GM19395 (cell line): ENCODE measurements around the gene FIP1L1.
"Not testable (repeated sequence)": the region's sequence is repeated elsewhere in the genome, so short reads cannot be mapped to it uniquely, and the experiment has no call there.

ENCODE experiments used
- ATAC-seq: cut with Tn5 transposase; IDR thresholded peaks from one replicate; pipeline ENCODE4 v1.9.1; 2021; ENCODE audit warnings: mild to moderate bottlenecking, moderate library complexity; ENCODE audit not compliant: unreplicated experiment

FIP1L1 gene

GRCh38 chr4:53374777-53375258 is 2.6 kb upstream of the FIP1L1 start:
- ATAC-seq = no peak

DNA sequence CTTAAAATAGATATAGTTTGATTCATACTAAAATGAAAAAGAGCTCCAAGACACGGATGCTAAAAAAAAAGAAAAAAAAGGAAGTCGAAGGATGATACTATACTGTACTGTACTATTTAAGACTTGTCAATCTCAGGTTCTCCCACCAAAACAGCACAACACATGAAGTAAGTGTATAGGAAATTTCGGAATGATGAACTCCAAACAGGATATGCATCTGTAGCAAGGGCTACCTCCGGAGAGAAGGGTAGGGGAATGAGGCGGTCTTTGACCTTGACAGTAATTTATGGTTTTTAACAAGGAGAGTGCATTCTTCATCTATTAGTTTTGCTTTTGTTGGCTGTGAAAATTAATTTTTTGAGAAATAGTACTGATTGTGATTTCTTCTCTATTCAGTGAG is 541 bp upstream of the FIP1L1 start:
- no peak for ATAC-seq

DNA sequence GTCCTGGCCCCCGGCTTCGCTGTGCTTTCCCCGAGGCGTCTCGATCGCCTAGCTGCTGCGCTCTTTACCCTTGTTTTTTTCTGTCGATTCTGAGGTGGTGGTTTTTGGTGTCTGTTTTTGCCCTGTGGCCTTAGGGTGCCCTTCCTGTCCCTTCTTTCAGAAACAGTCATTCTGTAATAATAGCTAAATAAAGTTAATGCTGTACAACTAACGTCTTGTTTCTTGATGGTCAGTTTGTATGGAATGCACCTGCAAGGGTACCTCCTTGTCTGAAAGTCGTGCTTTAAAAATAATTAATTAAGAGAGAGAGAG is 686 bp downstream of the FIP1L1 start:
- ATAC-seq = peak; percentile 31

- no peak for ATAC-seq
Measured at GRCh38 chr4:53380221-53380620, 2.8 kb downstream of the FIP1L1 start.

DNA sequence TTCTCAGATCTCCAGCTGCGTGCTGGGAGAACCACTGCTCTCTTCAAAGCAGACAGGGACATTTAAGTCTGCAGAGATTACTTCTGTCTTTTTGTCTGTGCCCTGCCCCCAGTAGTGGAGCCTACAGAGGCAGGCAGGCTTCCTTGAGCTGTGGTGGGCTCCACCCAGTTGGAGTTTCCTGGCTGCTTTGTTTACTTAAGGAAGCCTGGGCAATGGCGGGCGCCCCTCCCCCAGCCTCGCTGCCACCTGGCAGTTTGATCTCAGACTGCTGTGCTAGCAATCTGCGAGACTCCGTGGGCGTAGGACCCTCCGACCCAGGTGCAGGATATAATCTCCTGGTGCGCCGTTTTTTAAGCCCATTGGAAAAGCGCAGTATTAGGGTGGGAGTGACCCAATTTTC is 32.0 kb downstream of the FIP1L1 start:
- not testable (repeated sequence) for ATAC-seq

DNA sequence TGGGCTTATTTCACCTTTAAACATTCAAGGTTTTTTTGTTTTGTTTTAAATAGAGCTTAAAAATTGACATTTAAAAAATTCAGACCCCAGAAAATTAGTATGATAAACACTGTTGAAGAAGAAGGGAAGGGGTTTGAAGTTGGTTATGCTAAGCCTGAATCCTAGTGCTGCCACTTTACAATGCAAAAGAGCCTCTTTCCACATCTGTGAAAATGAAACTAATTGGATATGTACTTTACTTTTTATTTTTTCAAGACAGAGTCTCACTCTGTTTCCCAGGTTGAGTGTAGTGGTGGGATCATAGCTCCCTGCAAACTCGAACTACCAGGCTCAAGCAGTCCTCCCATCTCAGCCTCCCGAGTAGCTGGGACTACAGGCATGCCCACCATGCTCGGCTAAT is 41.8 kb downstream of the FIP1L1 start:
- ATAC-seq = no peak

DNA sequence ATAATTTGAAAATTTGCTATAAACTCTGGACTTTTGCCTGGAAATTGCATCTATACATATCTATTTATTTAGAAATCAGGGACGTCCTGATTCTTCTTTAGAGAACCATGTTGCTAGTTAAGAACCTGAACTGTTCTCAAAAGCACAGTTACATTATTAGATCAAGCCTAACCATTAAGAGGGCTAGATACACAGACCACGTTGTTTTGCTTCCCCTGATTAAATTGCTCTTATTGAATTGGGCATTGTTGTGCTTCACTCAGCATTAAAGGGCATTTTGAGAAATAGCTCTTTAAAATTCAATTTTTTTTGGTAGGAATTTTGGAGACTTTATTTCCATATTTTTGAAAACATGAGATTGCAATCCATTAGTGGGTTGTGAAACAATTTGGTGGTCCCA is 44.4 kb downstream of the FIP1L1 start:
- ATAC-seq = no peak

- ATAC-seq = no peak
Measured at GRCh38 chr4:53422367-53422766, 44.9 kb downstream of the FIP1L1 start.

DNA sequence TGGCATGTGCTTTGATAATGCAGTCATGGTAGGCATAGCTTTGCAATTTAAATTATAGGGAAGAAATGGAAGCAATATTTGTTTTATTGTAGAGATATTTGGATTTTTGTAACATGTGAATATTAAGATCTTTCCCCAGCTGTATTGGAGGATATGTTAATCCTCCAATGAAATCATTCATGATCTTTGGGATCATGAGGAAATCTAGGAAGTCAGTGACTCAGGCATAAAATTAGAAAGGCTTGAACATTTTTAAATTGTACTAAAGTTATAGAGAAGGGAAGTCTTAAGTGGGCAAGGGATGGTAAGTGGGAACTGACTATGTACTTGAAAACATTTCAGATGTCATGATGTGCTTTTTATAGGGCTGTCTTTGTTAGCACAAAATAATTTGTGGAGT is 46.8 kb downstream of the FIP1L1 start:
- ATAC-seq = no peak

- ATAC-seq = no peak
Measured at GRCh38 chr4:53427366-53427765, 49.9 kb downstream of the FIP1L1 start.

DNA sequence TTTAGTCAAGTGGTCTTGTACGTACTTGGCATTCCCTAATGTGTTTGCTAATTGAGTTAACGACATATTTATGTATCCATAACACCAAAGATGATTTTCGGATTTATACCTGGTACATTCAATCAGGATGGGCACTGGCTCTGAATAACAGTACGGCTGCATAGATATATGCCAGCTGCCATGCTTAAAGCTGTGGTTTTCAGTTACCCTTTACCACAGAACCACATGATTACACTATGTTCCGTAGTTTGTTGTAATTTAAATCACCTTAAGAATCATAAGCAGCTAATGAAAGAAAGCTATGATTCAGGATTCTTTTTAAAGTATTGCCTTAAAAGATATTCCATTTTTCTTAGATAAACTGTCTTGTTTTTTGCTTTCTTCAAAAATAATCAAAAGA is 53.6 kb downstream of the FIP1L1 start:
- ATAC-seq = no peak

- peak; percentile 79 for ATAC-seq
Measured at GRCh38 chr4:53432528-53433424, 55.3 kb downstream of the FIP1L1 start.

GRCh38 chr4:53436251-53436650 is 58.8 kb downstream of the FIP1L1 start:
- no peak for ATAC-seq

DNA sequence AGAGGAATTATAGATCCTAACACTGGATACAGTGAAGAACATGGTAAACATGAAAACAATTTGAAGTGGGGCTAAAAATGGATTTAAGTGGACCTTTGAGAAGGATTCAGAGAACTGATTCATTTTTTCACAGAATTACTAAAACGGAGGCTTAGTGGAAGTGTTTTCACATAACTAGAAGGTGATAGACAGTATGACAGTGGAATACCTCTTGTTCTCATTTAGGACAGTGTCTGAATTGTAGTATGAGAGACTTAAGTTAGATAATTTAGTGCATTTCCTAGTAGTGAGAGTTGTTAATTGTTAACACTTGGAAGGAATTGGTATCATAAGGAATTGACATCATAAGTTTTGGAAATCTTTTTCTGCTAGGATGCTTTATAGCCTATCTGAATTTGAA is 64.1 kb downstream of the FIP1L1 start:
- ATAC-seq = no peak

- ATAC-seq = no peak
Measured at GRCh38 chr4:53444954-53445353, 67.5 kb downstream of the FIP1L1 start.

GRCh38 chr4:53450773-53451172 is 73.3 kb downstream of the FIP1L1 start:
- no peak for ATAC-seq

- ATAC-seq = no peak
Measured at GRCh38 chr4:53453385-53453784, 75.9 kb downstream of the FIP1L1 start.

- ATAC-seq = no peak
Measured at GRCh38 chr4:53455766-53456165, 78.3 kb downstream of the FIP1L1 start.

- no peak for ATAC-seq
Measured at GRCh38 chr4:53456178-53456577, 78.7 kb downstream of the FIP1L1 start.

DNA sequence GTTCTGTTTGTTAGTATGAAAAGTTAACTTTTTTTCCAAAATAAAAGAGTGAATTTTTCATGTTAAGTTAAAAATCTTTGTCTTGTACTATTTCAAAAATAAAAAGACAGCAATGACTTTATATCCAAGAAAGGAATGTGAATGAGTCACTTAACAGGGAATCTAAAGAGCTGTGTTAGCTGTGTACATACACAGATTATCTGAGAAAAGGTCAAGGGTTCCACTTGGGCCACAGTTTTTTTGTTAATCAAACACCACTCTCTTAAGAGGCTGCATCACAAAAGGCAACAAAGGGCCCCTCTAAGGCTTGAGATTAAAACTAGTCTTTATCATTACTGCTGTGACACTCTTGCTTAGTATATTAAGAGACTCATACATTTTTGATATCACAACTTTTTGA is 82.1 kb downstream of the FIP1L1 start:
- ATAC-seq = no peak

- ATAC-seq = no peak
Measured at GRCh38 chr4:53461244-53461643, 83.8 kb downstream of the FIP1L1 start.

DNA sequence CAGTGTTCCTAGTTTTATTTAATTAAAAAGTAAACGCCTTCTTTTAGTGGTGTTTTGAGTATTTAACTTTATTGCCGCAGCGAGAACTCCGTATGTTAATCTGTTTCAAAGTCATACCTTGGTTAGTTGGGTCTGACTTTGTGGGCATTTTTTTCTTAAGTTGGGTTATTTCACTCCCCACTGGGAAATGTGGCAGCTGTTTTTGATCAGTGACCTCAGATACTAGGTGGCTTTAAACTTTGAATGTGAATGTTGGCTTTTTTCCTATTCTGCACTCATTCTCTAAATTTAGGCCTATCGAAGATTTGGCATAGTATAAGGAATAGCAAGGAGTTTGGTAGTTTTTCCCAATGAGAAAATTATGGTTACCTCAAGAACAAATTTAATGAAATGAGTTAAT is 85.9 kb downstream of the FIP1L1 start:
- ATAC-seq = no peak

DNA sequence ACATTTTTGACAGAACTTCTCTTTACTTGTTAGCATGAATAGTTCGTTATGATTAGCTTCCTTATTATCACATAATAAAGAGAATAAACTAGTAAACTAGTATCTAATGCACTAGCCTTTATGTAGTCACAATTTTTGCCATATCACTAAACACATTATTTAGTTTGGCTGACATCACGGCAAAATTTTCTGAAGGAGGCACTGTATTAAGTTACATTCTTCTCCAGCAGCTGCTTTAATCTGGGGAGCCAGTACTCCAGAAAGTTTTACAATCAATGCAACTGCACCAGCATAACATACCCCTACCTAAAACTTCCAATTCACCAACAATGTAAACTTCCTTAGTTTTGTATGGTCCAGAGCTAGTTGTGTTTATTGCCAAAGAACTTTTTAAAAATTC is 87.8 kb downstream of the FIP1L1 start:
- no peak for ATAC-seq
